ENCODE measurements around the gene INMT. TPM values are rescaled to one million over a fixed set of nuclear protein-coding genes. Genes with fewer than 3 reads are reported as not detected.
A peak's percentile ranks its signal among the peaks of the same experiment; 100 is the strongest.

INMT gene
- total and polyA plus RNA-seq, 2 of the 8 experiments (the other 6 are each of a cell fraction or from before 2014, with no cell fraction given) = 0.60 to 0.94 TPM

- Histone ChIP-seq H3K36me3 (ENCODE audit: control insufficient read depth in 2 of 4, insufficient read depth in 4 of 4, low read length in 3 of 4) (no peaks in the 10 kb centered on the region), H3K4me1 (replicated peaks in 1 of 4; ENCODE audit: control insufficient read depth in 3 of 4, insufficient read depth in 4 of 4, low read length in 3 of 4) (peaks cover 0 to 17% (median 11%) of the 10 kb centered on the region in 4 experiments; a peak in 6 of 7 replicates), H3K9me3 (ENCODE audit: insufficient read depth in 2 of 2, low read depth in 1 of 2, low read length in 1 of 2) (no peaks in the 10 kb centered on the region), H2AK5ac (ENCODE audit: low read depth, low read length) (0 out of 2 replicates have a peak overlapping the region, but pooled peaks have one; percentile 33), H3K56ac (replicated peaks; ENCODE audit: insufficient read length, low read depth, low read length) (no peak overlapping the region), H2BK120ac (replicated peaks; ENCODE audit: low read depth, low read length) (no peak overlapping the region), H3K27me3 (replicated peaks in 1 of 4; ENCODE audit: control insufficient read depth in 3 of 4, extremely low read depth in 1 of 4, insufficient read depth in 3 of 4, low read length in 3 of 4) (no peaks in the 10 kb centered on the region; a peak in 2 of 7 replicates), H3K18ac (ENCODE audit: extremely low read depth, low read length) (peak overlapping the region; percentile 64; the same call in 1 of the 2 replicates), H4K91ac (replicated peaks; ENCODE audit: insufficient read length, low read length) (peak overlapping the region; percentile 46), H3K4me3 (ENCODE audit: extremely low read depth in 1 of 4, insufficient read depth in 2 of 4, low read depth in 3 of 4, low read length in 4 of 4) (no peak overlapping the region), H4K5ac (ENCODE audit: insufficient read length, low read depth, low read length) (peak overlapping the region; percentile 18), H3K23me2 (ENCODE audit: low read depth, low read length) (no peaks in the 10 kb centered on the region), H2BK12ac (ENCODE audit: low read depth, low read length) (peak overlapping the region; percentile 62; the same call in 1 of the 2 replicates), H2BK5ac (ENCODE audit: low read depth, low read length) (peak overlapping the region; percentile 41; the same call in 1 of the 2 replicates), H3K79me1 (ENCODE audit: low read depth, low read length) (no peaks in the 10 kb centered on the region; the same call in 1 of the 2 replicates), H4K8ac (ENCODE audit: extremely low read depth, insufficient read depth, low read length) (no peak overlapping the region), H3K4me2 (ENCODE audit: insufficient read depth in 1 of 2, low read depth in 2 of 2, low read length in 2 of 2) (peak overlapping the region; percentile 11 to 36; a peak in 2 of 4 replicates), H4K20me1 (replicated peaks in 1 of 2; ENCODE audit: control insufficient read depth in 1 of 2, insufficient read depth in 2 of 2, low read length in 2 of 2) (no peaks in the 10 kb centered on the region), H3K79me2 (ENCODE audit: control insufficient read depth in 1 of 2, insufficient read depth in 2 of 2, low read length in 2 of 2) (no peaks in the 10 kb centered on the region), H2AFZ (ENCODE audit: low read length) (no peak overlapping the region), H3K27ac (ENCODE audit: low read depth, low read length) (peak overlapping the region; percentile 61; the same call in 1 of the 2 replicates), H3K4ac (replicated peaks; ENCODE audit: insufficient read length, low read depth, low read length) (peak overlapping the region; percentile 50), H2BK20ac (ENCODE audit: low read length) (peak overlapping the region; percentile 23; the same call in 1 of the 2 replicates), H3K14ac (ENCODE audit: insufficient read length) (no peak overlapping the region), H3K23ac (ENCODE audit: insufficient read length) (no peak overlapping the region), H2BK15ac (ENCODE audit: low read length) (no peak overlapping the region), H3K9ac (replicated peaks in 1 of 4; ENCODE audit: extremely low read depth in 1 of 4, low read depth in 3 of 4, low read length in 3 of 4) (no peak overlapping the region; a peak in 1 of 7 replicates)
- ChIA-PET POLR2A (ENCODE audit: partially characterized antibody) (interaction anchor here (0.6 to 2.0 kb wide), 10 partner anchors 8 to 291 kb away, joined by 3 to 5 read pairs (median 3); no protein-coding TSS in a partner anchor), CTCF (ENCODE audit: partially characterized antibody) (interaction anchor here (0.7 to 4.9 kb wide), 13 partner anchors 10 to 251 kb away, joined by 3 to 56 read pairs (median 5); no protein-coding TSS in a partner anchor)
- WGBS, 2 experiments (ENCODE audit: extremely low coverage in 1 of 2, insufficient coverage in 1 of 2, insufficient read length in 1 of 2, insufficient replicate concordance in 2 of 2, low coverage in 1 of 2, low lambda C conversion rate in 2 of 2, missing lambda C conversion rate in 1 of 2) = 92% methylated on average over 7 of the region's 7 CpGs; no CpG with 5 or more reads in 1 of the 2 experiments
- DNase-seq (ENCODE audit: low read depth in 1 of 2, low spot score in 2 of 2) = no peak
- TF ChIP-seq YY1 (IDR thresholded peaks at IDR 0.05; ENCODE audit: low read depth, low read length) (peak; percentile 36; the same call in 1 of the 2 replicates), ATF3 (IDR thresholded peaks at IDR 0.05; ENCODE audit: insufficient read depth, low read depth, low read length) (no peak), CEBPB (IDR thresholded peaks at IDR 0.05; ENCODE audit: low read depth, low read length) (peak; percentile 70), CHD2 (IDR thresholded peaks at IDR 0.05; ENCODE audit: low read length) (no peak)
- TF ChIP-seq, protein P1, sequence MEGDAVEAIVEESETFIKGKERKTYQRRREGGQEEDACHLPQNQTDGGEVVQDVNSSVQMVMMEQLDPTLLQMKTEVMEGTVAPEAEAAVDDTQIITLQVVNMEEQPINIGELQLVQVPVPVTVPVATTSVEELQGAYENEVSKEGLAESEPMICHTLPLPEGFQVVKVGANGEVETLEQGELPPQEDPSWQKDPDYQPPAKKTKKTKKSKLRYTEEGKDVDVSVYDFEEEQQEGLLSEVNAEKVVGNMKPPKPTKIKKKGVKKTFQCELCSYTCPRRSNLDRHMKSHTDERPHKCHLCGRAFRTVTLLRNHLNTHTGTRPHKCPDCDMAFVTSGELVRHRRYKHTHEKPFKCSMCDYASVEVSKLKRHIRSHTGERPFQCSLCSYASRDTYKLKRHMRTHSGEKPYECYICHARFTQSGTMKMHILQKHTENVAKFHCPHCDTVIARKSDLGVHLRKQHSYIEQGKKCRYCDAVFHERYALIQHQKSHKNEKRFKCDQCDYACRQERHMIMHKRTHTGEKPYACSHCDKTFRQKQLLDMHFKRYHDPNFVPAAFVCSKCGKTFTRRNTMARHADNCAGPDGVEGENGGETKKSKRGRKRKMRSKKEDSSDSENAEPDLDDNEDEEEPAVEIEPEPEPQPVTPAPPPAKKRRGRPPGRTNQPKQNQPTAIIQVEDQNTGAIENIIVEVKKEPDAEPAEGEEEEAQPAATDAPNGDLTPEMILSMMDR (IDR thresholded peaks at IDR 0.05; ENCODE audit: control extremely low read depth in 1 of 3, insufficient read depth in 1 of 3, low read depth in 1 of 3, low read length in 3 of 3) = peak in 2 of 3 experiments; percentile 15; a peak in 2 of 4 replicates
- FAIRE-seq = no peak
These were observed 25.5 kb upstream of the INMT start for GRCh38 chr7:30726296-30727006.
